Breast epithelium (tissue), 4 donors: ENCODE measurements around the gene CRLF1. TPM values are rescaled to one million over a fixed set of nuclear protein-coding genes. Genes with fewer than 3 reads are reported as not detected.

ENCODE experiments used
- DNase-seq, 2 donors: peaks; one replicate each; pipeline ENCODE4 v3.0.0-alpha.2; 2019; ENCODE audit warnings: low spot score in 2 of 2
- H3K27ac ChIP-seq, 2 donors: fragments of 200-600 bp; sonication (generic) in 1 of 2; one replicate each; pipeline ENCODE4 v1.5.1; 2016 to 2019; ENCODE audit warnings: mild to moderate bottlenecking in 1 of 2
- H3K27me3 ChIP-seq, 2 donors: fragments of 200-600 bp; sonication (generic) in 1 of 2; one replicate each; pipeline versions ENCODE4 v1.5.1 to v1.6.0; 2017 to 2019; ENCODE audit warnings: control low read depth in 1 of 2, mild to moderate bottlenecking in 1 of 2
- H3K36me3 ChIP-seq: fragments of 200-600 bp; one replicate; pipeline ENCODE4 v1.5.1; 2019
- H3K4me1 ChIP-seq, 2 donors: fragments of 200-600 bp; sonication (generic); one replicate each; pipeline ENCODE4 v1.5.1; 2016 to 2019; ENCODE audit warnings: control low read depth in 1 of 2
- H3K4me3 ChIP-seq, 3 donors: fragments of 200-600 bp; sonication (generic); 1 replicate in 2 of 3; 2 replicates in 1 of 3; pipeline ENCODE4 v1.5.1; 2016 to 2019; ENCODE audit warnings: mild to moderate bottlenecking in 3 of 3, moderate library complexity in 2 of 3
- H3K9me3 ChIP-seq, 2 donors: fragments of 200-600 bp; sonication (generic) in 1 of 2; one replicate each; pipeline ENCODE4 v1.5.1; 2016 to 2019; ENCODE audit warnings: control low read depth in 1 of 2
- CTCF ChIP-seq, 3 donors: fragments of 450-650 bp; IDR thresholded peaks; one replicate each; pipeline ENCODE4 v1.5.1; 2016 to 2017; ENCODE audit warnings: antibody characterized with exemption in 3 of 3, mild to moderate bottlenecking in 3 of 3, moderate library complexity in 3 of 3
- POLR2A ChIP-seq: fragments of 450-650 bp; IDR thresholded peaks from one replicate; pipeline ENCODE4 v1.6.1; 2016; ENCODE audit warnings: antibody characterized with exemption, mild to moderate bottlenecking, moderate library complexity
- POLR2AphosphoS5 ChIP-seq, 3 donors: sonication (generic); formaldehyde crosslinking; IDR thresholded peaks; one replicate each; pipeline ENCODE4 v1.6.1; 2017; ENCODE audit warnings: antibody characterized with exemption in 3 of 3
- intact Hi-C: fragments of 100-400 bp; cut with DNase I; formaldehyde crosslinking; loops from one replicate; pipeline ENCODE4 v1.15.1; 2023; ENCODE audit warnings: low total_unique reads
- total RNA-seq, 3 donors: library from RNA; depleted of rRNA; stranded (reverse); fragments of >200 nt; gene quantifications; one replicate each; pipeline ENCODE4 v1.1.0, GENCODE V29; 2016

Gene CRLF1
- 10 to 100 TPM in 2 of 3 donors, 1 to 10 TPM in 1; 5.6 to 68.6 (median 21.0) TPM for total RNA-seq

GRCh38 chr19:18606281-18607225, at the start of gene CRLF1:
TSS of gene CRLF1 (minus strand) at chr19:18606799. CDS start at chr19:18606656, 143 bp downstream.
- intact Hi-C loops: no loop called here
- DNase-seq: no peak
- Histone ChIP-seq H3K27me3 (peaks cover 21 to 73% of the 10 kb centered on the region in 2 donors), H3K36me3 (no peaks in the 10 kb centered on the region), H3K4me1 (peaks cover 12 to 13% of the 10 kb centered on the region in 2 donors), H3K4me3 (peak within 1 kb of the TSS; percentile 47 to 63 (median 51)), H3K27ac (no peak within 1 kb of the TSS), H3K9me3 (no peaks in the 10 kb centered on the region)
- no peak for TF ChIP-seq POLR2A
- TF ChIP-seq CTCF (IDR thresholded peaks at IDR 0.05): no peak
- TF ChIP-seq POLR2AphosphoS5 (IDR thresholded peaks at IDR 0.05): no peak

- Histone ChIP-seq H3K4me1 (peaks cover 0 to 3% of the 10 kb centered on the region in 2 donors), H3K9me3 (no peaks in the 10 kb centered on the region), H3K36me3 (no peaks in the 10 kb centered on the region), H3K27ac (peak overlapping the region in 1 of 2 donors; percentile 14), H3K4me3 (no peak overlapping the region), H3K27me3 (no peaks in the 10 kb centered on the region)
- no peak for DNase-seq
- intact Hi-C loops: no loop called here
- no peak for TF ChIP-seq POLR2AphosphoS5 (IDR thresholded peaks at IDR 0.05)
- TF ChIP-seq POLR2A: no peak
- TF ChIP-seq CTCF (IDR thresholded peaks at IDR 0.05): no peak
Observed at GRCh38 chr19:18655173-18655844, 48.7 kb upstream of the CRLF1 start.

GRCh38 chr19:18654469-18654868, 47.9 kb upstream of the CRLF1 start:
- no peaks in the 10 kb centered on the region for H3K4me1 ChIP-seq
- no peak overlapping the region for H3K27ac ChIP-seq
- TF ChIP-seq POLR2A: no peak
- TF ChIP-seq CTCF (IDR thresholded peaks at IDR 0.05): no peak
- TF ChIP-seq POLR2AphosphoS5 (IDR thresholded peaks at IDR 0.05): no peak
- no peak for DNase-seq
- intact Hi-C loops: no loop called here
- no peaks in the 10 kb centered on the region for H3K27me3 ChIP-seq
- no peaks in the 10 kb centered on the region for H3K9me3 ChIP-seq
- no peaks in the 10 kb centered on the region for H3K36me3 ChIP-seq
- no peak overlapping the region for H3K4me3 ChIP-seq

GRCh38 chr19:18653853-18654252, 47.3 kb upstream of the CRLF1 start:
- Histone ChIP-seq H3K27me3 (no peaks in the 10 kb centered on the region), H3K36me3 (no peaks in the 10 kb centered on the region), H3K4me1 (no peaks in the 10 kb centered on the region), H3K27ac (no peak overlapping the region), H3K4me3 (no peak overlapping the region), H3K9me3 (no peaks in the 10 kb centered on the region)
- intact Hi-C loops: no loop called here
- TF ChIP-seq POLR2AphosphoS5 (IDR thresholded peaks at IDR 0.05) (no peak), CTCF (IDR thresholded peaks at IDR 0.05) (no peak), POLR2A (no peak)
- no peak for DNase-seq

- Histone ChIP-seq H3K9me3 (no peaks in the 10 kb centered on the region), H3K27ac (peak overlapping the region; percentile 67 to 93), H3K36me3 (no peaks in the 10 kb centered on the region), H3K4me1 (no peaks in the 10 kb centered on the region), H3K27me3 (no peaks in the 10 kb centered on the region), H3K4me3 (peak overlapping the region in 1 of 3 donors; percentile 28)
- TF ChIP-seq POLR2AphosphoS5 (IDR thresholded peaks at IDR 0.05): no peak
- TF ChIP-seq POLR2A: no peak
- TF ChIP-seq CTCF (IDR thresholded peaks at IDR 0.05): no peak
- intact Hi-C loops: no loop called here
- DNase-seq: no peak
Observed at GRCh38 chr19:18651733-18652132, 45.1 kb upstream of the CRLF1 start.
